HG02870 (cell line): ENCODE measurements around the gene MAPKAP1.
"Not testable (repeated sequence)": the region's sequence is repeated elsewhere in the genome, so short reads cannot be mapped to it uniquely, and the experiment has no call there.

ENCODE experiments used
- ATAC-seq: cut with Tn5 transposase; IDR thresholded peaks from one replicate; pipeline ENCODE4 v1.9.1; 2021; ENCODE audit warnings: mild to moderate bottlenecking, moderate library complexity; ENCODE audit not compliant: unreplicated experiment

MAPKAP1 gene

GRCh38 chr9:125571824-125572223, 135.2 kb downstream of the MAPKAP1 start:
- ATAC-seq, result not testable (repeated sequence)

- no peak for ATAC-seq
These were observed 136.8 kb downstream of the MAPKAP1 start for GRCh38 chr9:125570246-125570645.

- no peak for ATAC-seq
These were observed 138.4 kb downstream of the MAPKAP1 start for GRCh38 chr9:125568621-125569020.

- not testable (repeated sequence) for ATAC-seq
These were observed 141.0 kb downstream of the MAPKAP1 start for GRCh38 chr9:125566051-125566450.

GRCh38 chr9:125565126-125565525, 141.9 kb downstream of the MAPKAP1 start:
- no peak for ATAC-seq

- no peak for ATAC-seq
These were observed 142.4 kb downstream of the MAPKAP1 start for GRCh38 chr9:125564631-125565030.

GRCh38 chr9:125561509-125562148, 145.4 kb downstream of the MAPKAP1 start:
- ATAC-seq, result peak; percentile 65

- no peak for ATAC-seq
These were observed 147.1 kb downstream of the MAPKAP1 start for GRCh38 chr9:125559894-125560293.

- ATAC-seq, result no peak
These were observed 147.8 kb downstream of the MAPKAP1 start for GRCh38 chr9:125559194-125559593.

GRCh38 chr9:125558453-125559092, 148.4 kb downstream of the MAPKAP1 start:
- ATAC-seq, result no peak

- ATAC-seq, result no peak
These were observed 150.8 kb downstream of the MAPKAP1 start for GRCh38 chr9:125556046-125556721.

GRCh38 chr9:125554726-125555125, 152.3 kb downstream of the MAPKAP1 start:
- no peak for ATAC-seq

- ATAC-seq, result no peak
These were observed 155.2 kb downstream of the MAPKAP1 start for GRCh38 chr9:125551781-125552180.

GRCh38 chr9:125549891-125550885, 156.8 kb downstream of the MAPKAP1 start:
- ATAC-seq, result no peak

GRCh38 chr9:125549465-125549871, 157.5 kb downstream of the MAPKAP1 start:
- ATAC-seq, result no peak

GRCh38 chr9:125549039-125549438, 158.0 kb downstream of the MAPKAP1 start:
- no peak for ATAC-seq

GRCh38 chr9:125548141-125548540, 158.9 kb downstream of the MAPKAP1 start:
- no peak for ATAC-seq

GRCh38 chr9:125547368-125547767, 159.6 kb downstream of the MAPKAP1 start:
- ATAC-seq, result no peak

GRCh38 chr9:125545845-125546244, 161.2 kb downstream of the MAPKAP1 start:
- no peak for ATAC-seq

- ATAC-seq, result no peak
These were observed 161.9 kb downstream of the MAPKAP1 start for GRCh38 chr9:125544988-125545651.
